K562 (cell line): ENCODE data around the gene FAM83E. TPM values are rescaled to one million over a fixed set of nuclear protein-coding genes. Genes with fewer than 3 reads are reported as not detected.

Source experiments
- ASH1L ChIP-seq: fragments of 450-650 bp; IDR thresholded peaks from 2 replicates; pipeline ENCODE4 v1.6.1; 2018; ENCODE audit warnings: borderline replicate concordance, mild to moderate bottlenecking, low read depth; ENCODE audit not compliant: partially characterized antibody
- TOE1 ChIP-seq, 2 experiments: fragments of 450-650 bp in 1 of 2; sonication (generic) in 1 of 2; formaldehyde crosslinking in 1 of 2; IDR thresholded peaks; 2 replicates each; pipeline versions ENCODE4 v1.7.1 to v1.8.0; 2016 to 2022; ENCODE audit warnings: borderline replicate concordance in 2 of 2, mild to moderate bottlenecking in 2 of 2, antibody characterized with exemption in 1 of 2, inconsistent platforms in 1 of 2, low read depth in 1 of 2, missing genetic modification reagents in 1 of 2, moderate library complexity in 1 of 2
- ZNF778 ChIP-seq: fragments of 450-650 bp; formaldehyde crosslinking; IDR thresholded peaks from 2 replicates; pipeline ENCODE4 v1.4.0; 2020; ENCODE audit warnings: mild to moderate bottlenecking, moderate library complexity
- polyA plus RNA-seq, 8 experiments: library from polyadenylated mRNA; depleted of rRNA in 4 of 8; stranded (reverse) in 5 of 8; unstranded in 3 of 8; fragments of >200 nt; fragmentation: Nextera tagmentation in 2 of 8; fragmentation: Illumina TruSeq in 1 of 8; extraction: Ambion mirVana in 2 of 8; extraction: Trizol in 1 of 8; gene quantifications; 2 replicates each; pipeline versions ENCODE4 v1.2.1 to v1.2.3, GENCODE V29; 2011 to 2014; ENCODE audit warnings: inconsistent platforms in 1 of 8, missing spikeins in 1 of 8
- total RNA-seq, 7 experiments: library from RNA; depleted of rRNA in 6 of 7; stranded (reverse); fragments of >200 nt in 6 of 7; fragmentation: Illumina TruSeq in 2 of 7; extraction: Trizol in 2 of 7; gene quantifications; 2 replicates each; pipeline versions ENCODE4 v1.2.1 to v1.2.3, GENCODE V29; 2011 to 2021; ENCODE audit warnings: low replicate concordance in 1 of 7
- TF ChIP-seq, protein P1 (sequence below): fragments of 250-450 bp; sonication (Bioruptor Pico); IDR thresholded peaks from 2 replicates; pipeline ENCODE4 v1.4.0; 2020
- TF ChIP-seq, protein P2 (sequence below): fragments of 450-650 bp; IDR thresholded peaks from 2 replicates; pipeline ENCODE4 v1.6.1; 2016; ENCODE audit warnings: mild to moderate bottlenecking, moderate library complexity
- TF ChIP-seq, protein P3 (sequence below), 2 experiments: fragments of 200-800 bp in 1 of 2; sonication (Bioruptor generic) in 1 of 2; sonication (generic) in 1 of 2; formaldehyde crosslinking in 1 of 2; IDR thresholded peaks in 1 of 2; conservative IDR thresholded peaks in 1 of 2; 2 replicates each; pipeline versions ENCODE4 v1.5.0 to v1.6.1; 2016 to 2020; ENCODE audit warnings: missing compliant biosample characterization in 1 of 2, missing genetic modification characterization in 1 of 2, missing genetic modification reagents in 1 of 2

Gene FAM83E
- total and polyA plus RNA-seq, 9 of the 15 experiments (the other 6 are each of a cell fraction or from before 2014, with no cell fraction given) = 0.15 to 0.87 (median 0.29) TPM; not detected in 4

DNA sequence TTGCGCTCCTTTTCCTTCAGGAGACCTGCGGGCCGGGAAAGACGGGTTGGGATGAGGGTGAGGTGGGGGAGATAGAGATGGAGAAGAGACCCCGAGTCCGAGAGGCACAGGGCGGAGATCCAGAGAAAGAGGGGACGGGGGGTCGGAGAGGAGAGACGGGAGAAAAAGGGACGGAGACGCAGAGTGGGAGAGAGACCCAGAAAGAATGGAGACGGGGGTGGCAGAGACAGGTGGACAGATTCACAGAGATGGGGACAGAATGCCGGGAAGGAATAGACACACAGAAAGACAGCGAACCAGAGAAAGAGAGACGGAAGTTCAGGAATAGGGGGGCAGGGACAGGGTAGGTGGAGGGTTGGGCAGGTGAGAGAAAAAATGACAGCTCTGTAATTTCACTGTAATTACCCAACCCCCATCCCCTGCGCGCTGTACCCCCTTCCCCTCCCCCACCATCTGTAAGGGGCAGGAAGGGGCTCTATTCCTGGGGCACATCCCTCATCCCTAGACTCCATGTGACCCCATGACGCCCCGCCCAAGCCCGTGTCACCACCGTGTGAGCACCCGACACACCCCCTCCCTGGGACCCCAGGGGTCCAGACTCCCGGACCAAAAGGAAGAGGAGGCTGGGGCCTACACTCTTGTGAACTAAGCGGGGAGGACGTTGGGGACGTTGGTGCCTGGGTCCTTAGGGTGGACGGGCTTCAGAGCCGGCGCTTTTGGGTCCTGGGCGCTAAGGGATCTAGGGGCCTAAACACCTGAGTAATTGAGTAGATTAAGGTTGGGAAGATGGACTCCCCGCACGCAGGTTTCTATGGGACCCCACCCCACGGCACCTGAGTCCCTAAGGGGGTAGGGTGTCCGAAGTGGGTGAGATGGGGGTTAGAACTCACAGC lies 21.3 kb upstream of the FAM83E start (continued):
- no peak for TF ChIP-seq ASH1L
- TF ChIP-seq, protein P1, sequence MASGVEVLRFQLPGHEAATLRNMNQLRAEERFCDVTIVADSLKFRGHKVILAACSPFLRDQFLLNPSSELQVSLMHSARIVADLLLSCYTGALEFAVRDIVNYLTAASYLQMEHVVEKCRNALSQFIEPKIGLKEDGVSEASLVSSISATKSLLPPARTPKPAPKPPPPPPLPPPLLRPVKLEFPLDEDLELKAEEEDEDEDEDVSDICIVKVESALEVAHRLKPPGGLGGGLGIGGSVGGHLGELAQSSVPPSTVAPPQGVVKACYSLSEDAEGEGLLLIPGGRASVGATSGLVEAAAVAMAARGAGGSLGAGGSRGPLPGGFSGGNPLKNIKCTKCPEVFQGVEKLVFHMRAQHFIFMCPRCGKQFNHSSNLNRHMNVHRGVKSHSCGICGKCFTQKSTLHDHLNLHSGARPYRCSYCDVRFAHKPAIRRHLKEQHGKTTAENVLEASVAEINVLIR (CRISPR knock-in tag) = no peak
- TF ChIP-seq, protein P2, sequence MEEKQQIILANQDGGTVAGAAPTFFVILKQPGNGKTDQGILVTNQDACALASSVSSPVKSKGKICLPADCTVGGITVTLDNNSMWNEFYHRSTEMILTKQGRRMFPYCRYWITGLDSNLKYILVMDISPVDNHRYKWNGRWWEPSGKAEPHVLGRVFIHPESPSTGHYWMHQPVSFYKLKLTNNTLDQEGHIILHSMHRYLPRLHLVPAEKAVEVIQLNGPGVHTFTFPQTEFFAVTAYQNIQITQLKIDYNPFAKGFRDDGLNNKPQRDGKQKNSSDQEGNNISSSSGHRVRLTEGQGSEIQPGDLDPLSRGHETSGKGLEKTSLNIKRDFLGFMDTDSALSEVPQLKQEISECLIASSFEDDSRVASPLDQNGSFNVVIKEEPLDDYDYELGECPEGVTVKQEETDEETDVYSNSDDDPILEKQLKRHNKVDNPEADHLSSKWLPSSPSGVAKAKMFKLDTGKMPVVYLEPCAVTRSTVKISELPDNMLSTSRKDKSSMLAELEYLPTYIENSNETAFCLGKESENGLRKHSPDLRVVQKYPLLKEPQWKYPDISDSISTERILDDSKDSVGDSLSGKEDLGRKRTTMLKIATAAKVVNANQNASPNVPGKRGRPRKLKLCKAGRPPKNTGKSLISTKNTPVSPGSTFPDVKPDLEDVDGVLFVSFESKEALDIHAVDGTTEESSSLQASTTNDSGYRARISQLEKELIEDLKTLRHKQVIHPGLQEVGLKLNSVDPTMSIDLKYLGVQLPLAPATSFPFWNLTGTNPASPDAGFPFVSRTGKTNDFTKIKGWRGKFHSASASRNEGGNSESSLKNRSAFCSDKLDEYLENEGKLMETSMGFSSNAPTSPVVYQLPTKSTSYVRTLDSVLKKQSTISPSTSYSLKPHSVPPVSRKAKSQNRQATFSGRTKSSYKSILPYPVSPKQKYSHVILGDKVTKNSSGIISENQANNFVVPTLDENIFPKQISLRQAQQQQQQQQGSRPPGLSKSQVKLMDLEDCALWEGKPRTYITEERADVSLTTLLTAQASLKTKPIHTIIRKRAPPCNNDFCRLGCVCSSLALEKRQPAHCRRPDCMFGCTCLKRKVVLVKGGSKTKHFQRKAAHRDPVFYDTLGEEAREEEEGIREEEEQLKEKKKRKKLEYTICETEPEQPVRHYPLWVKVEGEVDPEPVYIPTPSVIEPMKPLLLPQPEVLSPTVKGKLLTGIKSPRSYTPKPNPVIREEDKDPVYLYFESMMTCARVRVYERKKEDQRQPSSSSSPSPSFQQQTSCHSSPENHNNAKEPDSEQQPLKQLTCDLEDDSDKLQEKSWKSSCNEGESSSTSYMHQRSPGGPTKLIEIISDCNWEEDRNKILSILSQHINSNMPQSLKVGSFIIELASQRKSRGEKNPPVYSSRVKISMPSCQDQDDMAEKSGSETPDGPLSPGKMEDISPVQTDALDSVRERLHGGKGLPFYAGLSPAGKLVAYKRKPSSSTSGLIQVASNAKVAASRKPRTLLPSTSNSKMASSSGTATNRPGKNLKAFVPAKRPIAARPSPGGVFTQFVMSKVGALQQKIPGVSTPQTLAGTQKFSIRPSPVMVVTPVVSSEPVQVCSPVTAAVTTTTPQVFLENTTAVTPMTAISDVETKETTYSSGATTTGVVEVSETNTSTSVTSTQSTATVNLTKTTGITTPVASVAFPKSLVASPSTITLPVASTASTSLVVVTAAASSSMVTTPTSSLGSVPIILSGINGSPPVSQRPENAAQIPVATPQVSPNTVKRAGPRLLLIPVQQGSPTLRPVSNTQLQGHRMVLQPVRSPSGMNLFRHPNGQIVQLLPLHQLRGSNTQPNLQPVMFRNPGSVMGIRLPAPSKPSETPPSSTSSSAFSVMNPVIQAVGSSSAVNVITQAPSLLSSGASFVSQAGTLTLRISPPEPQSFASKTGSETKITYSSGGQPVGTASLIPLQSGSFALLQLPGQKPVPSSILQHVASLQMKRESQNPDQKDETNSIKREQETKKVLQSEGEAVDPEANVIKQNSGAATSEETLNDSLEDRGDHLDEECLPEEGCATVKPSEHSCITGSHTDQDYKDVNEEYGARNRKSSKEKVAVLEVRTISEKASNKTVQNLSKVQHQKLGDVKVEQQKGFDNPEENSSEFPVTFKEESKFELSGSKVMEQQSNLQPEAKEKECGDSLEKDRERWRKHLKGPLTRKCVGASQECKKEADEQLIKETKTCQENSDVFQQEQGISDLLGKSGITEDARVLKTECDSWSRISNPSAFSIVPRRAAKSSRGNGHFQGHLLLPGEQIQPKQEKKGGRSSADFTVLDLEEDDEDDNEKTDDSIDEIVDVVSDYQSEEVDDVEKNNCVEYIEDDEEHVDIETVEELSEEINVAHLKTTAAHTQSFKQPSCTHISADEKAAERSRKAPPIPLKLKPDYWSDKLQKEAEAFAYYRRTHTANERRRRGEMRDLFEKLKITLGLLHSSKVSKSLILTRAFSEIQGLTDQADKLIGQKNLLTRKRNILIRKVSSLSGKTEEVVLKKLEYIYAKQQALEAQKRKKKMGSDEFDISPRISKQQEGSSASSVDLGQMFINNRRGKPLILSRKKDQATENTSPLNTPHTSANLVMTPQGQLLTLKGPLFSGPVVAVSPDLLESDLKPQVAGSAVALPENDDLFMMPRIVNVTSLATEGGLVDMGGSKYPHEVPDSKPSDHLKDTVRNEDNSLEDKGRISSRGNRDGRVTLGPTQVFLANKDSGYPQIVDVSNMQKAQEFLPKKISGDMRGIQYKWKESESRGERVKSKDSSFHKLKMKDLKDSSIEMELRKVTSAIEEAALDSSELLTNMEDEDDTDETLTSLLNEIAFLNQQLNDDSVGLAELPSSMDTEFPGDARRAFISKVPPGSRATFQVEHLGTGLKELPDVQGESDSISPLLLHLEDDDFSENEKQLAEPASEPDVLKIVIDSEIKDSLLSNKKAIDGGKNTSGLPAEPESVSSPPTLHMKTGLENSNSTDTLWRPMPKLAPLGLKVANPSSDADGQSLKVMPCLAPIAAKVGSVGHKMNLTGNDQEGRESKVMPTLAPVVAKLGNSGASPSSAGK = no peak
- TF ChIP-seq, protein P3, sequence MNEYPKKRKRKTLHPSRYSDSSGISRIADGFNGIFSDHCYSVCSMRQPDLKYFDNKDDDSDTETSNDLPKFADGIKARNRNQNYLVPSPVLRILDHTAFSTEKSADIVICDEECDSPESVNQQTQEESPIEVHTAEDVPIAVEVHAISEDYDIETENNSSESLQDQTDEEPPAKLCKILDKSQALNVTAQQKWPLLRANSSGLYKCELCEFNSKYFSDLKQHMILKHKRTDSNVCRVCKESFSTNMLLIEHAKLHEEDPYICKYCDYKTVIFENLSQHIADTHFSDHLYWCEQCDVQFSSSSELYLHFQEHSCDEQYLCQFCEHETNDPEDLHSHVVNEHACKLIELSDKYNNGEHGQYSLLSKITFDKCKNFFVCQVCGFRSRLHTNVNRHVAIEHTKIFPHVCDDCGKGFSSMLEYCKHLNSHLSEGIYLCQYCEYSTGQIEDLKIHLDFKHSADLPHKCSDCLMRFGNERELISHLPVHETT (CRISPR knock-in tag; conservative IDR thresholded peaks at IDR 0.05 in 1 of 2, IDR thresholded peaks at IDR 0.05 in 1 of 2) = no peak
- no peak for TF ChIP-seq ZNF778 (CRISPR knock-in tag)
- peak; percentile 33; the same call in 1 of the 2 replicates for TF ChIP-seq TOE1 (IDR thresholded peaks at IDR 0.05; ENCODE audit: borderline replicate concordance)
- no peak for TF ChIP-seq TOE1 (CRISPR knock-in tag; IDR thresholded peaks at IDR 0.05; ENCODE audit: borderline replicate concordance, low read depth)
